Activated naive CD4-positive, alpha-beta T cell treated with anti-CD3 and anti-CD28 coated beads for 36 hours (primary cell): ENCODE data around the gene SFN. TPM values are rescaled to one million over a fixed set of nuclear protein-coding genes. Genes with fewer than 3 reads are reported as not detected.
A peak's percentile ranks its signal among the peaks of the same experiment; 100 is the strongest.
"Not testable (repeated sequence)": the region's sequence is repeated elsewhere in the genome, so short reads cannot be mapped to it uniquely, and the experiment has no call there.

Source experiments
- CTCF ChIA-PET: fragments of 350-600 bp; sonication (Branson Sonifier 250); formaldehyde crosslinking; loops from one replicate; lab custom pipeline; 2021; ENCODE audit warnings: antibody characterized with exemption; lab: Charles Lee
- DNase-seq: peaks from one replicate; pipeline ENCODE4 v3.0.0-alpha.2; 2020
- H3K27ac Mint-ChIP-seq: one replicate; pipeline ENCODE4 v1.8.0; 2021; ENCODE audit warnings: mild to moderate bottlenecking, mixed read lengths
- H3K27me3 Mint-ChIP-seq: one replicate; pipeline ENCODE4 v1.8.0; 2021; ENCODE audit warnings: low read depth, mixed read lengths
- H3K36me3 Mint-ChIP-seq: one replicate; pipeline ENCODE4 v1.8.0; 2021; ENCODE audit warnings: low read depth, mixed read lengths
- H3K4me1 Mint-ChIP-seq: one replicate; pipeline ENCODE4 v1.8.0; 2021; ENCODE audit warnings: low read depth, mixed read lengths
- H3K4me3 Mint-ChIP-seq: one replicate; pipeline ENCODE4 v1.8.0; 2021; ENCODE audit warnings: mild to moderate bottlenecking, moderate library complexity, mixed read lengths
- H3K9me3 Mint-ChIP-seq: one replicate; pipeline ENCODE4 v1.8.0; 2021; ENCODE audit warnings: mixed read lengths
- intact Hi-C: fragments of 100-400 bp; cut with micrococcal nuclease; formaldehyde crosslinking; loops from one replicate; pipeline ENCODE4 v1.15.1; 2023
- total RNA-seq, 2 experiments: library from RNA; stranded (reverse); gene quantifications; one replicate each; pipeline ENCODE4 v1.2.3, GENCODE V29; 2021

The SFN gene
- total RNA-seq, 2 experiments from 2014 or later = 0.26 to 0.52 TPM

GRCh38 chr1:26881611-26882010 lies 18.7 kb downstream of the SFN start:
- CTCF ChIA-PET = interaction anchor here (1.0 to 2.0 kb wide), 9 partner anchors 11 to 279 kb away, joined by 3 to 8 read pairs (median 4); no protein-coding TSS in a partner anchor
- H3K9me3 Mint-ChIP-seq, DNase-seq, intact Hi-C loops, H3K27ac Mint-ChIP-seq, H3K27me3 Mint-ChIP-seq, H3K4me1 Mint-ChIP-seq, H3K4me3 Mint-ChIP-seq: not testable (repeated sequence)
- peaks cover 26% of the 10 kb centered on the region for H3K36me3 Mint-ChIP-seq

GRCh38 chr1:26882696-26883463 lies 19.9 kb downstream of the SFN start:
- H3K4me3 Mint-ChIP-seq = no peak overlapping the region
- H3K27ac Mint-ChIP-seq = no peak overlapping the region
- no peak for DNase-seq
- H3K27me3 Mint-ChIP-seq = no peaks in the 10 kb centered on the region
- intact Hi-C loops = no loop called here
- H3K9me3 Mint-ChIP-seq = no peaks in the 10 kb centered on the region
- CTCF ChIA-PET = interaction anchor here (0.5 to 1.9 kb wide), 4 partner anchors 12 to 1777 kb away, joined by 3 to 4 read pairs (median 4); no protein-coding TSS in a partner anchor
- peaks cover 30% of the 10 kb centered on the region for H3K36me3 Mint-ChIP-seq
- H3K4me1 Mint-ChIP-seq = peaks cover 4% of the 10 kb centered on the region

- intact Hi-C loops = no loop called here
- CTCF ChIA-PET = interaction anchor here (0.6 to 2.5 kb wide), 15 partner anchors 8 to 508 kb away, joined by 3 to 14 read pairs (median 3); partner anchors contain the start of gene GPATCH3
- Mint-ChIP-seq H3K27me3 (no peaks in the 10 kb centered on the region), H3K4me1 (peaks cover 30% of the 10 kb centered on the region), H3K9me3 (no peaks in the 10 kb centered on the region), H3K27ac (peak overlapping the region; percentile 76), H3K4me3 (no peak overlapping the region), H3K36me3 (peaks cover 40% of the 10 kb centered on the region)
- peak; percentile 27 for DNase-seq
Observed at GRCh38 chr1:26887125-26887524, 24.2 kb downstream of the SFN start.

- no peaks in the 10 kb centered on the region for H3K9me3 Mint-ChIP-seq
- H3K4me3 Mint-ChIP-seq = peak overlapping the region; percentile 94
- no peaks in the 10 kb centered on the region for H3K27me3 Mint-ChIP-seq
- H3K36me3 Mint-ChIP-seq = peaks cover 36% of the 10 kb centered on the region
- H3K4me1 Mint-ChIP-seq = peaks cover 30% of the 10 kb centered on the region
- peak overlapping the region; percentile 36 for H3K27ac Mint-ChIP-seq
- CTCF ChIA-PET = interaction anchor here (0.6 to 2.5 kb wide), 9 partner anchors 9 to 289 kb away, joined by 3 to 14 read pairs (median 3); no protein-coding TSS in a partner anchor
- DNase-seq = no peak
- intact Hi-C loops = no loop called here
Observed at GRCh38 chr1:26888231-26888630, 25.3 kb downstream of the SFN start.

GRCh38 chr1:26889551-26890466 lies 26.9 kb downstream of the SFN start, which contains the start of gene GPN2:
TSS of gene GPN2 (minus strand) at chr1:26890283. CDS start at chr1:26890096, 187 bp downstream.
- Mint-ChIP-seq H3K4me1 (peaks cover 30% of the 10 kb centered on the region), H3K27me3 (no peaks in the 10 kb centered on the region), H3K4me3 (peak within 1 kb of the TSS; percentile 94), H3K27ac (peak within 1 kb of the TSS; percentile 91), H3K36me3 (peaks cover 28% of the 10 kb centered on the region), H3K9me3 (no peaks in the 10 kb centered on the region)
- CTCF ChIA-PET = interaction anchor here (0.6 to 2.5 kb wide), 6 partner anchors 11 to 224 kb away, joined by 3 to 14 read pairs (median 4); partner anchors contain the start of gene GPATCH3
- intact Hi-C loops = loop anchor here (2.0 to 5.0 kb wide), 2 partner anchors 25 to 102 kb away; partner anchors contain the start of gene TRNP1
- peak; percentile 82 for DNase-seq

GRCh38 chr1:26890467-26890796 lies 27.5 kb downstream of the SFN start:
- H3K9me3 Mint-ChIP-seq = no peaks in the 10 kb centered on the region
- peaks cover 23% of the 10 kb centered on the region for H3K36me3 Mint-ChIP-seq
- CTCF ChIA-PET = interaction anchor here (0.6 to 1.0 kb wide), 4 partner anchors 10 to 225 kb away, joined by 3 to 5 read pairs (median 4); partner anchors contain the start of gene GPATCH3
- DNase-seq = no peak
- intact Hi-C loops = loop anchor here (2.0 to 5.0 kb wide), 2 partner anchors 26 to 102 kb away; partner anchors contain the start of gene TRNP1
- peak overlapping the region; percentile 94 for H3K4me3 Mint-ChIP-seq
- peak overlapping the region; percentile 91 for H3K27ac Mint-ChIP-seq
- peaks cover 30% of the 10 kb centered on the region for H3K4me1 Mint-ChIP-seq
- no peaks in the 10 kb centered on the region for H3K27me3 Mint-ChIP-seq

GRCh38 chr1:26894263-26894662 lies 31.3 kb downstream of the SFN start:
- CTCF ChIA-PET = interaction anchor here (1.6 kb wide), 1 partner anchor 14 kb away, joined by 6 read pairs; no protein-coding TSS in a partner anchor
- DNase-seq = no peak
- H3K4me1 Mint-ChIP-seq = peaks cover 21% of the 10 kb centered on the region
- H3K27me3 Mint-ChIP-seq = no peaks in the 10 kb centered on the region
- no peak overlapping the region for H3K4me3 Mint-ChIP-seq
- H3K27ac Mint-ChIP-seq = no peak overlapping the region
- intact Hi-C loops = loop anchor here (5.0 kb wide), 1 partner anchor 98 kb away; the partner anchor contains the start of gene TRNP1
- peaks cover 16% of the 10 kb centered on the region for H3K36me3 Mint-ChIP-seq
- H3K9me3 Mint-ChIP-seq = no peaks in the 10 kb centered on the region

- Mint-ChIP-seq H3K4me3 (no peak overlapping the region), H3K9me3 (no peaks in the 10 kb centered on the region)
Observed at GRCh38 chr1:26897351-26897750, 34.4 kb downstream of the SFN start.

GRCh38 chr1:26900001-26900814 lies 37.3 kb downstream of the SFN start, which contains the start of gene GPATCH3:
TSS of gene GPATCH3 (minus strand) at chr1:26900467. CDS start at chr1:26900442, 25 bp downstream.
- Mint-ChIP-seq H3K9me3 (no peaks in the 10 kb centered on the region), H3K27me3 (no peaks in the 10 kb centered on the region), H3K27ac (peak within 1 kb of the TSS; percentile 97), H3K36me3 (peaks cover 3% of the 10 kb centered on the region), H3K4me1 (peaks cover 20% of the 10 kb centered on the region), H3K4me3 (peak within 1 kb of the TSS; percentile 97)
- intact Hi-C loops = loop anchor here (1.0 kb wide), 1 partner anchor 21 kb away; the partner anchor contains the start of gene NUDC
- CTCF ChIA-PET = interaction anchor here (0.6 to 2.3 kb wide), 6 partner anchors 9 to 708 kb away, joined by 3 to 7 read pairs (median 3); no protein-coding TSS in a partner anchor
- peak; percentile 95 for DNase-seq

More at GRCh38 chr1:26897351-26897750, 34.4 kb downstream of the SFN start:
- CTCF ChIA-PET = interaction anchor here (1.1 kb wide), 1 partner anchor 8 kb away, joined by 3 read pairs; no protein-coding TSS in a partner anchor
- no peak for DNase-seq
- no peaks in the 10 kb centered on the region for H3K27me3 Mint-ChIP-seq
- H3K27ac Mint-ChIP-seq = no peak overlapping the region
- intact Hi-C loops = no loop called here
- H3K36me3 Mint-ChIP-seq = peaks cover 11% of the 10 kb centered on the region
- peaks cover 20% of the 10 kb centered on the region for H3K4me1 Mint-ChIP-seq

- Mint-ChIP-seq H3K27me3 (no peaks in the 10 kb centered on the region), H3K9me3 (no peaks in the 10 kb centered on the region), H3K36me3 (peaks cover 1% of the 10 kb centered on the region), H3K4me3 (peak overlapping the region; percentile 97), H3K4me1 (peaks cover 20% of the 10 kb centered on the region), H3K27ac (peak overlapping the region; percentile 97)
- CTCF ChIA-PET = interaction anchor here (0.6 to 2.3 kb wide), 4 partner anchors 10 to 707 kb away, joined by 3 to 7 read pairs (median 3); no protein-coding TSS in a partner anchor
- intact Hi-C loops = loop anchor here (1.0 kb wide), 1 partner anchor 20 kb away; the partner anchor contains the start of gene NUDC
- no peak for DNase-seq
Observed at GRCh38 chr1:26900815-26901511, 38.0 kb downstream of the SFN start.
